Esophagus mucosa (tissue), 1 donor: Measurements from ENCODE around the gene TNS1. TPM values are rescaled to one million over a fixed set of nuclear protein-coding genes. Genes with fewer than 3 reads are reported as not detected.
A peak's percentile ranks its signal among the peaks of the same experiment; 100 is the strongest.

Experiments used
- ATAC-seq: fragments of 200-7000 bp; cut with Tn5 transposase; one replicate; pipeline ENCODE4 v1.9.1; 2020
- total RNA-seq: library from RNA; stranded (reverse); gene quantifications from one replicate; pipeline ENCODE4 v1.2.4, GENCODE V29; 2023
- donor health status: DM: yes; HTN: yes; CAD: no.

TNS1 gene
- total RNA-seq, 1 donor from 2014 or later, result 27.7 TPM

GRCh38 chr2:217897091-217897715, 105.6 kb downstream of the TNS1 start:
- ATAC-seq, result peak; percentile 76

GRCh38 chr2:217895070-217895635, 107.6 kb downstream of the TNS1 start:
- ATAC-seq, result no peak

- ATAC-seq, result no peak
Measured at GRCh38 chr2:217893440-217893839, 109.4 kb downstream of the TNS1 start.

- no peak for ATAC-seq
Measured at GRCh38 chr2:217892560-217892959, 110.2 kb downstream of the TNS1 start.

- ATAC-seq, result peak; percentile 28
Measured at GRCh38 chr2:217890445-217890844, 112.3 kb downstream of the TNS1 start.

- no peak for ATAC-seq
Measured at GRCh38 chr2:217889656-217890055, 113.1 kb downstream of the TNS1 start.

GRCh38 chr2:217887841-217888701, 114.7 kb downstream of the TNS1 start:
- ATAC-seq, result peak; percentile 41

- ATAC-seq, result peak; percentile 70
Measured at GRCh38 chr2:217886720-217887309, 116.0 kb downstream of the TNS1 start.

- ATAC-seq, result no peak
Measured at GRCh38 chr2:217886091-217886490, 116.7 kb downstream of the TNS1 start.

GRCh38 chr2:217884985-217885384, 117.8 kb downstream of the TNS1 start:
- no peak for ATAC-seq

- no peak for ATAC-seq
Measured at GRCh38 chr2:217880891-217881290, 121.9 kb downstream of the TNS1 start.

- no peak for ATAC-seq
Measured at GRCh38 chr2:217880287-217880889, 122.4 kb downstream of the TNS1 start.

GRCh38 chr2:217878915-217879590, 123.7 kb downstream of the TNS1 start:
- ATAC-seq, result no peak

- no peak for ATAC-seq
Measured at GRCh38 chr2:217877866-217878265, 124.9 kb downstream of the TNS1 start.

- ATAC-seq, result no peak
Measured at GRCh38 chr2:217876253-217876570, 126.6 kb downstream of the TNS1 start.

GRCh38 chr2:217875556-217876252, 127.1 kb downstream of the TNS1 start:
- no peak for ATAC-seq

- ATAC-seq, result no peak
Measured at GRCh38 chr2:217875138-217875537, 127.7 kb downstream of the TNS1 start.

- ATAC-seq, result no peak
Measured at GRCh38 chr2:217873371-217873770, 129.4 kb downstream of the TNS1 start.

GRCh38 chr2:217872319-217872718, 130.5 kb downstream of the TNS1 start:
- ATAC-seq, result no peak

- no peak for ATAC-seq
Measured at GRCh38 chr2:217870528-217871011, 132.2 kb downstream of the TNS1 start.

GRCh38 chr2:217868911-217869334, 133.9 kb downstream of the TNS1 start:
- no peak for ATAC-seq
